Hepatocyte (in vitro differentiated cells): ENCODE measurements around the gene PDCD5. TPM values are rescaled to one million over a fixed set of nuclear protein-coding genes. Genes with fewer than 3 reads are reported as not detected.

Source experiments
- DNase-seq: peaks from one replicate; pipeline ENCODE4 v3.0.0-alpha.2; 2016; ENCODE audit warnings: low spot score
- H2AFZ ChIP-seq: fragments of 200-600 bp; sonication (generic); 2 replicates; pipeline ENCODE4 v1.6.0; 2016; ENCODE audit warnings: antibody characterized with exemption, mild to moderate bottlenecking
- H3K27ac ChIP-seq: fragments of 200-600 bp; sonication (generic); 2 replicates; pipeline ENCODE4 v1.5.1; 2016; ENCODE audit warnings: mild to moderate bottlenecking
- H3K27me3 ChIP-seq: fragments of 200-600 bp; sonication (generic); 2 replicates; pipeline ENCODE4 v1.6.1; 2016
- H3K36me3 ChIP-seq: fragments of 200-600 bp; sonication (generic); replicated peaks from 2 replicates; pipeline ENCODE4 v1.5.1; 2016; ENCODE audit warnings: low read depth; ENCODE audit not compliant: insufficient read depth
- H3K4me1 ChIP-seq: fragments of 200-600 bp; sonication (generic); 2 replicates; pipeline ENCODE4 v1.5.1; 2016; ENCODE audit warnings: mild to moderate bottlenecking, moderate library complexity; ENCODE audit not compliant: insufficient read depth
- H3K4me2 ChIP-seq: fragments of 200-600 bp; sonication (generic); 2 replicates; pipeline ENCODE4 v1.6.0; 2016
- H3K4me3 ChIP-seq: fragments of 200-600 bp; sonication (generic); 2 replicates; pipeline ENCODE4 v1.5.1; 2016; ENCODE audit warnings: mild to moderate bottlenecking
- H3K79me2 ChIP-seq: fragments of 200-600 bp; sonication (generic); 2 replicates; pipeline ENCODE4 v1.6.0; 2017; ENCODE audit warnings: mild to moderate bottlenecking
- H3K9me2 ChIP-seq: fragments of 200-600 bp; sonication (generic); replicated peaks from 2 replicates; pipeline ENCODE4 v1.6.0; 2017; ENCODE audit warnings: mild to moderate bottlenecking; ENCODE audit not compliant: insufficient read depth
- H3K9me3 ChIP-seq: fragments of 200-600 bp; sonication (generic); 2 replicates; pipeline ENCODE4 v1.5.1; 2016; ENCODE audit warnings: low read depth, mild to moderate bottlenecking
- H4K20me1 ChIP-seq: fragments of 200-600 bp; sonication (generic); 2 replicates; pipeline ENCODE4 v1.6.0; 2016; ENCODE audit warnings: mild to moderate bottlenecking; ENCODE audit not compliant: insufficient read depth, poor library complexity, severe bottlenecking
- EZH2 ChIP-seq: fragments of 200-600 bp; sonication (generic); IDR thresholded peaks from 2 replicates; pipeline ENCODE4 v1.6.1; 2016; ENCODE audit warnings: antibody characterized with exemption, mild to moderate bottlenecking, borderline replicate concordance
- EZH2phosphoT487 ChIP-seq: fragments of 200-600 bp; sonication (generic); IDR thresholded peaks from one replicate; pipeline ENCODE4 v1.6.1; 2018; ENCODE audit warnings: antibody characterized with exemption, mild to moderate bottlenecking, low read depth, moderate library complexity; ENCODE audit not compliant: unreplicated experiment, severe bottlenecking
- WGBS: methylation state at CpG from one replicate; pipeline ENCODE4 v1.1.6; 2016; ENCODE audit warnings: low lambda C conversion rate; ENCODE audit errors: missing lambda C conversion rate; 5-methylcytosine and 5-hydroxymethylcytosine counted together
- polyA plus RNA-seq: library from polyadenylated mRNA; unstranded; fragments of >200 nt; fragmentation: Nextera tagmentation; extraction: Ambion mirVana; gene quantifications from 2 replicates; pipeline ENCODE4 v1.2.1, GENCODE V29; 2016
- total RNA-seq: library from RNA; depleted of rRNA; stranded (reverse); fragments of >200 nt; gene quantifications from 2 replicates; pipeline ENCODE4 v1.2.3, GENCODE V29; 2014
- TF ChIP-seq, protein P1 (sequence below): fragments of 200-600 bp; sonication (generic); IDR thresholded peaks from 2 replicates; pipeline ENCODE4 v1.5.1; 2016; ENCODE audit warnings: antibody characterized with exemption, mild to moderate bottlenecking; ENCODE audit not compliant: poor library complexity

PDCD5 gene
- total and polyA plus RNA-seq, 2 experiments from 2014 or later, result 138 to 199 TPM

DNA sequence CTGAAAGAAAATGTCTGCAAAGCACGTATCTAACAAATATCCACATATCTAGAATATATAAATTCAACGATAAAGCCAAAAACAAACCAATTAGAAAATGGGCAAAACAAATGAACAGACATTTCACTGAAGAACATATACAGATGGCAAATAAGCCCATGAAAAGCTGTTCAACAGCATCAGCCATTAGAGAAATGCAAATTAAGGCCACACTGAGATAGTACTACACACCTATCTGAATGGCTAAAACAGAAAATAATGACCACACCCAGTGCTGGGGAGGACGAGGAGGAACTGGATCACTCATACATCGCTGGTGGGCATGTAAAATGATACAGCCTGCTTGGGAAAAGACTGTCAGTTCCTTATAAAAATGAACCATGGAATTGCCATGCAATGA lies 32.0 kb downstream of the PDCD5 start:
- H3K4me3 ChIP-seq, result no peak overlapping the region
- no peak for TF ChIP-seq EZH2
- TF ChIP-seq, protein P1, sequence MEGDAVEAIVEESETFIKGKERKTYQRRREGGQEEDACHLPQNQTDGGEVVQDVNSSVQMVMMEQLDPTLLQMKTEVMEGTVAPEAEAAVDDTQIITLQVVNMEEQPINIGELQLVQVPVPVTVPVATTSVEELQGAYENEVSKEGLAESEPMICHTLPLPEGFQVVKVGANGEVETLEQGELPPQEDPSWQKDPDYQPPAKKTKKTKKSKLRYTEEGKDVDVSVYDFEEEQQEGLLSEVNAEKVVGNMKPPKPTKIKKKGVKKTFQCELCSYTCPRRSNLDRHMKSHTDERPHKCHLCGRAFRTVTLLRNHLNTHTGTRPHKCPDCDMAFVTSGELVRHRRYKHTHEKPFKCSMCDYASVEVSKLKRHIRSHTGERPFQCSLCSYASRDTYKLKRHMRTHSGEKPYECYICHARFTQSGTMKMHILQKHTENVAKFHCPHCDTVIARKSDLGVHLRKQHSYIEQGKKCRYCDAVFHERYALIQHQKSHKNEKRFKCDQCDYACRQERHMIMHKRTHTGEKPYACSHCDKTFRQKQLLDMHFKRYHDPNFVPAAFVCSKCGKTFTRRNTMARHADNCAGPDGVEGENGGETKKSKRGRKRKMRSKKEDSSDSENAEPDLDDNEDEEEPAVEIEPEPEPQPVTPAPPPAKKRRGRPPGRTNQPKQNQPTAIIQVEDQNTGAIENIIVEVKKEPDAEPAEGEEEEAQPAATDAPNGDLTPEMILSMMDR, result no peak
- TF ChIP-seq EZH2phosphoT487, result no peak
- WGBS, result 76% methylated on average over 4 of the region's 4 CpGs

GRCh38 chr19:32614916-32615315 lies 33.9 kb downstream of the PDCD5 start:
- H4K20me1 ChIP-seq, result no peaks in the 10 kb centered on the region
- 94% methylated on average over 7 of the region's 7 CpGs for WGBS
- no peaks in the 10 kb centered on the region for H3K4me1 ChIP-seq
- H2AFZ ChIP-seq, result no peak overlapping the region
- H3K79me2 ChIP-seq, result no peaks in the 10 kb centered on the region
- no peak overlapping the region for H3K4me3 ChIP-seq
- H3K9me2 ChIP-seq, result no peaks in the 10 kb centered on the region
- no peaks in the 10 kb centered on the region for H3K27me3 ChIP-seq
- DNase-seq, result no peak
- H3K27ac ChIP-seq, result no peak overlapping the region
- TF ChIP-seq EZH2, result no peak
- TF ChIP-seq EZH2phosphoT487, result no peak
- TF ChIP-seq, protein P1, result no peak
- H3K9me3 ChIP-seq, result no peaks in the 10 kb centered on the region
- no peaks in the 10 kb centered on the region for H3K36me3 ChIP-seq
- H3K4me2 ChIP-seq, result no peak overlapping the region

More for the DNA sequence above, 32.0 kb downstream of the PDCD5 start:
- H3K36me3 ChIP-seq, result no peaks in the 10 kb centered on the region
- no peaks in the 10 kb centered on the region for H3K27me3 ChIP-seq
- H3K9me2 ChIP-seq, result no peaks in the 10 kb centered on the region
- H3K4me1 ChIP-seq, result no peaks in the 10 kb centered on the region
- H4K20me1 ChIP-seq, result no peaks in the 10 kb centered on the region
- H3K27ac ChIP-seq, result no peak overlapping the region
- H2AFZ ChIP-seq, result no peak overlapping the region
- H3K79me2 ChIP-seq, result no peaks in the 10 kb centered on the region
- no peaks in the 10 kb centered on the region for H3K9me3 ChIP-seq
- no peak overlapping the region for H3K4me2 ChIP-seq
- no peak for DNase-seq

GRCh38 chr19:32615569-32615968 lies 34.6 kb downstream of the PDCD5 start:
- Histone ChIP-seq H2AFZ (no peak overlapping the region), H4K20me1 (no peaks in the 10 kb centered on the region), H3K27me3 (no peaks in the 10 kb centered on the region), H3K4me1 (no peaks in the 10 kb centered on the region), H3K36me3 (no peaks in the 10 kb centered on the region), H3K9me2 (no peaks in the 10 kb centered on the region), H3K9me3 (no peaks in the 10 kb centered on the region), H3K27ac (no peak overlapping the region), H3K4me3 (no peak overlapping the region), H3K79me2 (no peaks in the 10 kb centered on the region), H3K4me2 (no peak overlapping the region)
- TF ChIP-seq EZH2phosphoT487 (no peak), EZH2 (no peak)
- TF ChIP-seq, protein P1, result no peak
- no peak for DNase-seq
- WGBS, result 90% methylated on average over 11 of the region's 11 CpGs
